ENCODE measurements around the gene GTPBP1. TPM values are rescaled to one million over a fixed set of nuclear protein-coding genes. Genes with fewer than 3 reads are reported as not detected.

Gene GTPBP1
- total and polyA plus RNA-seq, 11 donors: 15.6 to 45.3 (median 28.1) TPM

GRCh38 chr22:38738475-38739070 is 32.8 kb downstream of the GTPBP1 start:
- peak in 3 of 5 donors; percentile 13 to 42 (median 18) for DNase-seq

GRCh38 chr22:38739300-38740055 is 33.7 kb downstream of the GTPBP1 start:
- H3K36me3 ChIP-seq: peaks cover 8 to 100% (median 94%) of the 10 kb centered on the region in 9 donors
- intact Hi-C loops (cut with DNase I): no loop called here
- H3K27me3 ChIP-seq: no peaks in the 10 kb centered on the region
- H3K27ac ChIP-seq: peak overlapping the region in 1 of 12 donors; percentile 15
- 79 to 91% (median 87%) methylated on average over 10 to 20 of the region's 20 CpGs for WGBS, 4 donors
- no peaks in the 10 kb centered on the region for H3K9me3 ChIP-seq
- H3K4me1 ChIP-seq: peaks cover 0 to 17% (median 6%) of the 10 kb centered on the region in 12 donors
- ATAC-seq (peak; percentile 26 to 66 (median 52)), DNase-seq (peak in 3 of 5 donors; percentile 29 to 54 (median 42))
- TF ChIP-seq POLR2A (IDR thresholded peaks at IDR 0.05): no peak
- no peak for TF ChIP-seq CTCF (IDR thresholded peaks at IDR 0.05)
- H3K4me3 ChIP-seq: no peak overlapping the region

More at GRCh38 chr22:38738475-38739070, 32.8 kb downstream of the GTPBP1 start:
- TF ChIP-seq CTCF (IDR thresholded peaks at IDR 0.05): no peak
- no peak for TF ChIP-seq POLR2A (IDR thresholded peaks at IDR 0.05)
- no peaks in the 10 kb centered on the region for H3K9me3 ChIP-seq
- H3K27me3 ChIP-seq: no peaks in the 10 kb centered on the region
- H3K36me3 ChIP-seq: peaks cover 8 to 99% (median 87%) of the 10 kb centered on the region in 9 donors
- WGBS, 4 donors: 95 to 98% (median 95%) methylated on average over 17 to 18 of the region's 18 CpGs
- H3K4me3 ChIP-seq: no peak overlapping the region
- peaks cover 0 to 26% (median 14%) of the 10 kb centered on the region in 12 donors for H3K4me1 ChIP-seq
- peak overlapping the region in 1 of 12 donors; percentile 26 for H3K27ac ChIP-seq
- intact Hi-C loops (cut with DNase I): no loop called here
- ATAC-seq: no peak

GRCh38 chr22:38740116-38740723 is 34.5 kb downstream of the GTPBP1 start:
- Histone ChIP-seq H3K4me3 (no peak overlapping the region), H3K27ac (peak overlapping the region in 1 of 12 donors; percentile 15), H3K4me1 (peaks cover 0 to 10% (median 4%) of the 10 kb centered on the region in 12 donors), H3K36me3 (peaks cover 8 to 100% (median 97%) of the 10 kb centered on the region in 9 donors), H3K27me3 (no peaks in the 10 kb centered on the region), H3K9me3 (no peaks in the 10 kb centered on the region)
- no peak for ATAC-seq
- 87 to 93% (median 92%) methylated on average over 15 of the region's 15 CpGs for WGBS, 4 donors
- intact Hi-C loops (cut with DNase I): no loop called here
- no peak for TF ChIP-seq CTCF (IDR thresholded peaks at IDR 0.05)
- no peak for TF ChIP-seq POLR2A (IDR thresholded peaks at IDR 0.05)
- DNase-seq: peak in 3 of 5 donors; percentile 12 to 53 (median 13)

GRCh38 chr22:38740754-38741153 is 35.0 kb downstream of the GTPBP1 start:
- Histone ChIP-seq H3K4me3 (no peak overlapping the region), H3K27me3 (no peaks in the 10 kb centered on the region), H3K36me3 (peaks cover 8 to 100% (median 100%) of the 10 kb centered on the region in 9 donors), H3K4me1 (peaks cover 0 to 8% (median 3%) of the 10 kb centered on the region in 12 donors), H3K9me3 (no peaks in the 10 kb centered on the region), H3K27ac (no peak overlapping the region)
- no peak for ATAC-seq
- TF ChIP-seq CTCF (IDR thresholded peaks at IDR 0.05) (no peak), POLR2A (IDR thresholded peaks at IDR 0.05) (no peak)
- intact Hi-C loops (cut with DNase I): no loop called here
- DNase-seq: peak in 2 of 5 donors; percentile 8 to 27
- WGBS, 4 donors: 83 to 90% (median 87%) methylated on average over 8 of the region's 8 CpGs

All from heart left ventricle (tissue), 16 donors.